HG03108 (cell line): Measurements from ENCODE around the gene SLC8A1.

Experiments used
- ATAC-seq: cut with Tn5 transposase; IDR thresholded peaks from one replicate; pipeline ENCODE4 v1.9.1; 2021; ENCODE audit warnings: moderate library complexity; ENCODE audit not compliant: unreplicated experiment

The SLC8A1 gene

GRCh38 chr2:40458271-40458794 is 6.4 kb upstream of the SLC8A1 start:
- ATAC-seq = no peak

GRCh38 chr2:40457837-40458236 is 5.9 kb upstream of the SLC8A1 start:
- no peak for ATAC-seq

DNA sequence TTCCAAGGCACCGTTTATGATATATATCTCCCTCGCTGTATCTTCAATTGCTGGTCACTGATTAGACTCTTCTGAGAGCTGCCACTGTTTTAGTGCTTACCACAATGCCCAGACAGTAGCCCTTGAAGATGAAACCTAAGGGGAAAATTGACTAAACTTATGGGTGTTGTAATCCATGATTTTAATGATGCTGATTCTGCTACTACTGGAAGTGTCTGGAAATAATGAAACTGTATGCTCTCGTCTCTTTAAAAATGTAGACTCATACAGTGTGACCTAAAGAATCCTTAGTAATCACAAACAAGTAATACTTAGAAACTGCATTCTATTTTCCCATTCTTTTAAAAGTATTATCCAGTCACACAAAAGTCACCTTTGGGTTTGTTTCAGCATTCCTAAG is 5.5 kb upstream of the SLC8A1 start:
- ATAC-seq = no peak

DNA sequence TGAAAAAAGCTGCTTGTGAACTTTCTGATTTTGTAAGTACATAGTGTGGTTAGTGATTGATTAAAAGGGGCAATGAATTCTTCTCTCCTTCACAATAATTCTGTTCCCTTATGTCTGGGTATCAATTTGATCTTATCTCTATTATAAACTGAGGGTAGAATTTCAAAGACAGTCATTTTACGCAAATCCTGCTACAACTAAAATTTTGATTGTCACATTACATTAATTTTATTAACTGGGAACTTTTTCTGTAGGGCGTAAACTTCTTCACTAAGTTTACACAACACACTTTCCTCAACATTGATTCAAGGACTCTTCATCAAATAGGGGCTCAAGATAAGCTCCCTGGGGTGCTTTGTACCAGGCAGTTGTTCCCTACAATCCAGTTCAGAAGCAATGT is 5.0 kb upstream of the SLC8A1 start:
- no peak for ATAC-seq

- ATAC-seq = no peak
Observed at GRCh38 chr2:40455661-40456060, 3.8 kb upstream of the SLC8A1 start.

GRCh38 chr2:40454321-40454720 is 2.4 kb upstream of the SLC8A1 start:
- no peak for ATAC-seq

DNA sequence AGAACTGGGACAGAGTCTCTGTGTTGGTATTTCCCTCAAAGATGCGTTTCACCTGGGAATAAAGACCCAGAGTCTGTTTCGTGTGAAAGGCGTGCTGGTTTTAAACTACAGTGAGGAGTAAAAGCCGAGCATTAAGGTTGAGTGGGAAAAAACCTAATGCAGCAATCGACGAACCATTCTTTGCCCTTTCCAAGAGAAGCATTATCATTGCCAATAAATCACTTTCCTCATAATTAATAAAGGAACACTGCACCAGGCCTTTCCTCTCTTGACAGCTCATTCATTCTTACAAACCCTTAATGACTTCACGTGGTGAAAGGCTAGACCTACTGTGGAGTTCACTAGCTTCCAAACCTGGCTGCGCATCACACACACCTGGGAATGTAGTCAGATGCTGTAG is 896 bp upstream of the SLC8A1 start:
- no peak for ATAC-seq

DNA sequence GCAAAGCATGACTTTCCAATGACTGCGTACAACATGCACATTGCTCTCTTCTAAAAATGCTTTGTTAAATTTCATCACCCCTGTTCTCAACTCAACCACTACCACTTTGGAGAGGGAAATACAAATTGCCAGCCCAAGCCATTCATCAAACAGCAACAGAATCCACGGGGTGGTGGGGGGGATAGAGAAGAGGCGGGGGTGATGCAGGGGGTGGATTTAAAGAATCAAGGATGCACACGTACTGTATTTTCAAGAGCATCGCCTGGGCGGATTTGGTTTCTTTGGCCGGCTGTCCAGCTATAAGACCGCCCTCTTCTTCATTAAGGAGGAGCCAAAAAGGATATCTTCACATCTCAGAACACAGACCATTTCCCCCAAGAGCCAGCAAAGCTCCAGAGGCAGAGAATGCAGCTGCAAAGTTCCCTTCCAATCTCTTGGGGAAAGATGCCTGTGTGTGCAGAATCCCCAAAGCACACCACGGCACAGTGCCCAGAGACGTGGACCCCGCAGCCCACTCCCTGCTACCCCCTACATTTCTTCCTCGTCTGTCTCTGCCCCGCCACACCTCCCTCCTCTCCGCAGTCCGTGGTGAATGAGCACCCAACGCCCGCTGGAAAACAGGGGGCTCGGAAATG is 977 bp downstream of the SLC8A1 start:
- no peak for ATAC-seq

GRCh38 chr2:40450066-40450795 is 1.7 kb downstream of the SLC8A1 start:
- ATAC-seq = no peak

DNA sequence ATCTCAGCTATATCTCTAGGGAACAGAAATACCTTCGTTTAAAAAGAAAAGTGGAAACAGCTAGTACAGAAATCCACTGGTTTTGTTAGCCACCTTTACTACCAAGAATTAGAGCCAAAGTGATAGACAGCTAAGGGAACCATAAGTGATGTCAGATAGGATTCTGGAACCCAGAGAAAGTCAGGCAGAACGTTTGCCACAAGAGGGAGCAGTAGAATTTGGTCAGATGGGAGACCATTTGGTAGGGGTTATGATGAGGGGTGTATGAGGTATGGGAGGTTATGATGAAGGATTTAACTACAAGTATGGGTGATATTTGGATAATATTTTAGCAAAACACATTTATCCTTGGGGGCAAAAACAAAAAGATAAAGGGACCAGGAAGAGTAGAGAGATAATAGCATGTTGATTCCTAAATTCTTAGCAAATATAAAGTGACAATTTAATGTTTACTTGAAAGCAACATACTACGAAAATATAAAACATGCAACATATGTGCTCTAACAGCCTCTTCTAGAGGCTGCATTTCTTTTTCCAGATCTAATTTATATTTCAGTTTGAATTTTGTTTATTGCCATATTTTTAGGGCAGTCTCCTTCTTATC is 3.3 kb downstream of the SLC8A1 start:
- ATAC-seq = no peak

- ATAC-seq = no peak
Observed at GRCh38 chr2:40445467-40445866, 6.4 kb downstream of the SLC8A1 start.

GRCh38 chr2:40440835-40441234 is 11.1 kb downstream of the SLC8A1 start:
- no peak for ATAC-seq

GRCh38 chr2:40439473-40439872 is 12.4 kb downstream of the SLC8A1 start:
- no peak for ATAC-seq

DNA sequence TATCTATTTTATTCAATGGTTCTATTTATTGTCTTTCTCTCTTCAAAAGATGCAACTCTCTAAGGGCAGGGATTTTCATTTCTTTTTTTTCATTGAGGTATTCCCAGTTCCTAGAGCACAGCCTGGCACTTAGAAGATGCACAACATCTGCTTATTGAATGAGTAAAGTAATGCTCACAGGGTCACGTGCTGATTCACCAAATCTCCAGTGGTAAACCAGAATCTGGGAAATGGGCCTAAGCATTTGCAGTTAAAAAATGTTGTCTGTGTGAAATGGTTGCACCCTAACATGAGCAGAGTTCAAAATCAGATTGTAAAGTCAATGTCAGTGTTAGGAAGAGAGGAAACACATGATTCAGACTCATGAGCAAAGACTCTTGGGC is 15.8 kb downstream of the SLC8A1 start:
- no peak for ATAC-seq

DNA sequence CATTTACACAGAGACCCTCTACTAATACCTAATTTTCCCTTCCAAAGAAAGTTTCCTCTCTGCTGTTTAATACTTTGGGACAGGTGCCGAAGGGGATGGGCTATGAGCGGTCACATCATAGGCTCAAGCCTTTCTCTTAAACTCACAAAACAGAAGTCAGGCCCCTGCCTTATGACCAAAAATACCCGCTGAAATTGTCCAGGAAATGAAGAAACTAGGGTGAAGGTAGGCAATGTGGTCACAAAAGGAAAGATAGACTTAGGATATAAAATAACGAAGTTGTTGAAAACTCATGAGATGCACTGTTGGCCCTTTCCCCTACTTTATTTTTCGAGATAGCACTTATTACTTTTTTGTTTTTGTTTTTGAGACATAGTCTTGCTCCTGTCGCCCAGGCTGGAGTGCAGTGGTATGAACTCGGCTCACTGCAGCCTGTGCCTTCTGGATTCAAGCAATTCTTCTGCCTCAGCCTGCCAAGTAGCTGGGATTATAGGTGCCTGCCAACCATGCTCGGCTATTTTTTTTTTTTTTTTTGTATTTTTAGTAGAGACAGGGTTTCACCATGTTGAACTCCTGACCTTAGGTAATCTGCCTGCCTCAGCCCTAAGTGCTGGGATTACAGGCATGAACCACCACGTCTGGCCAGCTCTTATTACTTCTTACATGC is 16.3 kb downstream of the SLC8A1 start:
- ATAC-seq = no peak

- no peak for ATAC-seq
Observed at GRCh38 chr2:40434731-40435271, 17.1 kb downstream of the SLC8A1 start.

DNA sequence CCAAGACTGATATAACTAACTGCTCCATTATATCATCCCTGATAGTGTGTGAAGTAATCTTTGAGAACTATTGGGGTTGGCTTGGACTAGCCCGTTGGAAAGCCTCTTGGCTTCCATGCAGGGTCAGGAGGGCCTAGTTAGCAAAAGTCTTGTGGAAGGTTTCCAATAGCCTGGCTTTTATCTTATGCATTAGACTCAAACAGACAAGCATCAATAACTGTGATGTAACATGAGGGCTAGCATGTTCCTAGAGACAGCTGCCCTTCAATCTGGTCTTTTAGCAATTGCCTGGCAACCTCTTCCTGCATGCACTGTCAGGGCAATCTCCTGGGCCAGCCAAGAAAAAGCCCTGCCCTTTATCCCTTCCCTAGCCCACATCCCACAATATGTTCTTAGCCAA is 18.2 kb downstream of the SLC8A1 start:
- ATAC-seq = no peak

GRCh38 chr2:40432921-40433483 is 18.9 kb downstream of the SLC8A1 start:
- ATAC-seq = no peak

- no peak for ATAC-seq
Observed at GRCh38 chr2:40431600-40431955, 20.3 kb downstream of the SLC8A1 start.

DNA sequence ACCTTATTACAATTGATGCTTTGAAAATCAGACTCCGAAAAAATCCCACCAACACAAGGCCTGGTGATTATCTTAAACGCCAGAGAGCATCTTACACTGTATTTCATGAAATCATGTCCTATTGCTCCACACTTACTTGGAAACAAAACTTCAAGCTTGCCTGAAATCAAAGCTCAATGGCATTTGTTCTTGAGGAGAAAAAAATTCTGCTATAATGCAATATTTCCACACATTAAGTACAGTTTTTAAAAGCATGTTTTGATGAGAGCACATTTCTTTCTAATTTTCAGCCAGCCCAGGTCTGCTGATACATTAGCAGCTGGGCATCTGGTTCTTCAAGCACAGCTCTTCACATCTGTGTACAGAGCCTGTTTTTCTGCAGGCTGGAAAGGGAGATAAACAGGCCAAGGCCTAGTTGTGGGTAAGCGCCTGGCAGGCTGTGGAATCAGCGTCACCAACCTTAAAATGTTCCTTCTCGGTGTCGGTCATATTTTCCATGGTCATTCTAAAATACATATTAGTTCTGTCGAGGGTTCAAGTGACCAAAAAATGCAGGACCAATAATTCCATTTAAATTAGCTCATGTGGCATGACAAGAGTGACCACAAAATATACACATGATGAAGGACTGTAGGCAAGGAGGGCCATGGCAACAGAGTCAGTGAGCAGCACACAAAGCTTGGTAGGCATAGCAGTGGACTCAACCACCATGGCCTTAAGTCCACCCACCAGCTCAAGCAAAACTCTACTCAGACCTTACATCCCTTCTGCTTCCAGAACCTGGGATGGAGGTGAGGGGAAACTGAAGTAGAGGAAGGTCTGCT is 20.9 kb downstream of the SLC8A1 start:
- no peak for ATAC-seq
